Testis (tissue), 3 donors: Measurements from ENCODE around the gene THADA. TPM values are rescaled to one million over a fixed set of nuclear protein-coding genes. Genes with fewer than 3 reads are reported as not detected.

Experiments
- DNase-seq: peaks from one replicate; pipeline ENCODE4 v3.0.0-alpha.2; 2019
- H3K27ac ChIP-seq, 2 donors: fragments of 200-600 bp; sonication (generic); one replicate each; pipeline ENCODE4 v1.5.1; 2019
- H3K27me3 ChIP-seq: fragments of 200-600 bp; sonication (generic); one replicate; pipeline ENCODE4 v1.5.1; 2019
- H3K36me3 ChIP-seq: fragments of 200-600 bp; sonication (generic); one replicate; pipeline ENCODE4 v1.5.1; 2017; ENCODE audit warnings: low read depth; ENCODE audit errors: missing control alignments
- H3K4me1 ChIP-seq: fragments of 200-600 bp; sonication (generic); one replicate; pipeline ENCODE4 v1.5.1; 2019
- H3K4me3 ChIP-seq, 2 donors: fragments of 200-600 bp; sonication (generic); one replicate each; pipeline ENCODE4 v1.5.1; 2017 to 2019
- H3K9me3 ChIP-seq: fragments of 200-600 bp; sonication (generic); one replicate; pipeline ENCODE4 v1.5.1; 2017
- CTCF ChIP-seq, 3 experiments: fragments of 450-650 bp in 2 of 3; fragments of 200-600 bp in 1 of 3; sonication (generic) in 1 of 3; IDR thresholded peaks; one replicate each; pipeline ENCODE4 v1.5.1; 2016 to 2019; ENCODE audit warnings: antibody characterized with exemption in 3 of 3, mild to moderate bottlenecking in 2 of 3, moderate library complexity in 1 of 3
- POLR2A ChIP-seq: fragments of 450-650 bp; IDR thresholded peaks from one replicate; pipeline ENCODE4 v1.6.1; 2017; ENCODE audit warnings: antibody characterized with exemption, mild to moderate bottlenecking, moderate library complexity
- WGBS, 2 donors: methylation state at CpG; one replicate each; pipeline ENCODE4 v1.1.5; 2018; 5-methylcytosine and 5-hydroxymethylcytosine counted together
- intact Hi-C: fragments of 100-400 bp; cut with DNase I; formaldehyde crosslinking; loops from one replicate; pipeline ENCODE4 v1.15.1; 2023; ENCODE audit warnings: low total_unique reads
- polyA plus RNA-seq: library from polyadenylated mRNA; stranded (reverse); fragments of 350-450 nt; fragmentation: Illumina TruSeq; extraction: RNeasy Lipid Tissue Mini Kit (QIAGEN cat#74804); gene quantifications from one replicate; pipeline ENCODE4 v1.2.3, GENCODE V29; 2014; ENCODE audit warnings: low read depth, low replicate concordance; ENCODE audit not compliant: insufficient read depth
- total RNA-seq, 2 donors: library from RNA; depleted of rRNA; stranded (reverse); fragments of >200 nt; gene quantifications; one replicate each; pipeline ENCODE4 v1.2.3, GENCODE V29; 2016

THADA gene
- total and polyA plus RNA-seq, 3 donors from 2014 or later = 29.5 to 43.9 (median 39.5) TPM

GRCh38 chr2:43319541-43319940 lies 276.3 kb downstream of the THADA start:
- no peak for DNase-seq
- no peaks in the 10 kb centered on the region for H3K36me3 ChIP-seq
- peaks cover 10% of the 10 kb centered on the region for H3K4me1 ChIP-seq
- TF ChIP-seq POLR2A = no peak
- no peak for TF ChIP-seq CTCF (IDR thresholded peaks at IDR 0.05)
- H3K4me3 ChIP-seq = no peak overlapping the region
- H3K27me3 ChIP-seq = no peaks in the 10 kb centered on the region
- no peak overlapping the region for H3K27ac ChIP-seq
- 67 to 68% methylated on average over 2 of the region's 2 CpGs for WGBS, 2 donors
- intact Hi-C loops = no loop called here
- H3K9me3 ChIP-seq = no peaks in the 10 kb centered on the region

- peaks cover 2% of the 10 kb centered on the region for H3K4me1 ChIP-seq
- no peak for DNase-seq
- H3K36me3 ChIP-seq = no peaks in the 10 kb centered on the region
- H3K4me3 ChIP-seq = no peak overlapping the region
- H3K27ac ChIP-seq = no peak overlapping the region
- intact Hi-C loops = no loop called here
- H3K27me3 ChIP-seq = no peaks in the 10 kb centered on the region
- TF ChIP-seq CTCF (IDR thresholded peaks at IDR 0.05) = no peak
- TF ChIP-seq POLR2A = no peak
- H3K9me3 ChIP-seq = no peaks in the 10 kb centered on the region
These were observed 277.0 kb downstream of the THADA start for GRCh38 chr2:43318791-43319190.

- Histone ChIP-seq H3K36me3 (no peaks in the 10 kb centered on the region), H3K4me3 (no peak overlapping the region), H3K4me1 (peaks cover 11% of the 10 kb centered on the region), H3K27ac (no peak overlapping the region), H3K27me3 (no peaks in the 10 kb centered on the region), H3K9me3 (no peaks in the 10 kb centered on the region)
- WGBS, 2 donors = 96 to 98% methylated on average over 3 of the region's 3 CpGs
- TF ChIP-seq POLR2A = no peak
- TF ChIP-seq CTCF (IDR thresholded peaks at IDR 0.05) = no peak
- no peak for DNase-seq
- intact Hi-C loops = no loop called here
These were observed 278.2 kb downstream of the THADA start for GRCh38 chr2:43317680-43318079.

GRCh38 chr2:43317194-43317593 lies 278.6 kb downstream of the THADA start:
- intact Hi-C loops = no loop called here
- 92 to 100% methylated on average over 1 of the region's 1 CpG for WGBS, 2 donors
- no peaks in the 10 kb centered on the region for H3K27me3 ChIP-seq
- H3K4me1 ChIP-seq = peaks cover 15% of the 10 kb centered on the region
- TF ChIP-seq CTCF (IDR thresholded peaks at IDR 0.05) (no peak), POLR2A (no peak)
- H3K36me3 ChIP-seq = no peaks in the 10 kb centered on the region
- no peak overlapping the region for H3K4me3 ChIP-seq
- DNase-seq = no peak
- no peaks in the 10 kb centered on the region for H3K9me3 ChIP-seq
- no peak overlapping the region for H3K27ac ChIP-seq

GRCh38 chr2:43315482-43315881 lies 280.4 kb downstream of the THADA start:
- intact Hi-C loops = no loop called here
- no peak overlapping the region for H3K27ac ChIP-seq
- 94 to 97% methylated on average over 2 of the region's 2 CpGs for WGBS, 2 donors
- H3K9me3 ChIP-seq = no peaks in the 10 kb centered on the region
- H3K36me3 ChIP-seq = no peaks in the 10 kb centered on the region
- DNase-seq = no peak
- peaks cover 27% of the 10 kb centered on the region for H3K4me1 ChIP-seq
- H3K27me3 ChIP-seq = no peaks in the 10 kb centered on the region
- no peak overlapping the region for H3K4me3 ChIP-seq
- TF ChIP-seq CTCF (IDR thresholded peaks at IDR 0.05) = no peak
- no peak for TF ChIP-seq POLR2A
